ENCODE results near the gene FDX2. TPM values are rescaled to one million over a fixed set of nuclear protein-coding genes. Genes with fewer than 3 reads are reported as not detected.
A peak's percentile ranks its signal among the peaks of the same experiment; 100 is the strongest.

Gene FDX2
- total and polyA plus RNA-seq, 2 of the 13 experiments (the other 11 are each of a cell fraction or from before 2014, with no cell fraction given) = 21.0 to 24.7 TPM

GRCh38 chr19:10334588-10335351, 19.0 kb upstream of the FDX2 start (continued):
- TF ChIP-seq ZNF30 (CRISPR knock-in tag; IDR thresholded peaks at IDR 0.05) (no peak), GLI4 (CRISPR knock-in tag; IDR thresholded peaks at IDR 0.05; ENCODE audit: borderline replicate concordance) (no peak), ZBTB40 (IDR thresholded peaks at IDR 0.05) (no peak), ZBTB40 (CRISPR knock-in tag; IDR thresholded peaks at IDR 0.05) (peak; percentile 34; the same call in 1 of the 2 replicates), GTF2F1 (IDR thresholded peaks at IDR 0.05; ENCODE audit: low read length) (no peak), NKX3-1 (CRISPR knock-in tag; IDR thresholded peaks at IDR 0.05) (no peak), ARID5B (CRISPR knock-in tag; IDR thresholded peaks at IDR 0.05) (no peak; the same call in 1 of the 2 replicates), ZNF788 (CRISPR knock-in tag; IDR thresholded peaks at IDR 0.05; ENCODE audit: borderline replicate concordance) (peak; percentile 74; the same call in 1 of the 2 replicates), HNF1B (CRISPR knock-in tag; IDR thresholded peaks at IDR 0.05) (peak; percentile 36; the same call in 1 of the 2 replicates), FLYWCH1 (CRISPR knock-in tag; IDR thresholded peaks at IDR 0.05) (no peak), IRF1 (CRISPR knock-in tag; IDR thresholded peaks at IDR 0.05; ENCODE audit: low read depth) (no peak), ZBTB7A (CRISPR knock-in tag; IDR thresholded peaks at IDR 0.05) (0 out of 2 replicates have a peak, but pooled peaks have one; percentile 29), POLR2AphosphoS2 (IDR thresholded peaks at IDR 0.05; ENCODE audit: low read depth, low read length) (no peak)
